ENCODE results near the gene PDSS2.

The PDSS2 gene

GRCh38 chr6:107123501-107123900 is 335.9 kb downstream of the PDSS2 start:
- H3K27ac ChIP-seq (ENCODE audit: low read depth, low read length, poor library complexity, severe bottlenecking), result peak overlapping the region; percentile 65
- H3K27me3 ChIP-seq (ENCODE audit: insufficient read depth, low read length), result no peaks in the 10 kb centered on the region
- no peak overlapping the region for H3K4me2 ChIP-seq (ENCODE audit: low read length)
- 0 out of 2 replicates have a peak, but pooled peaks cover 6% of the 10 kb centered on the region for H3F3A ChIP-seq (ENCODE audit: insufficient read depth, low read length)
- H3K9me3 ChIP-seq (ENCODE audit: low read length), result no peaks in the 10 kb centered on the region
- H3K4me1 ChIP-seq (ENCODE audit: insufficient read depth, low read length, severe bottlenecking), result peaks cover 54% of the 10 kb centered on the region
- no peak for TF ChIP-seq CTCF (IDR thresholded peaks at IDR 0.05; ENCODE audit: low read length)
- TF ChIP-seq EZH2 (IDR thresholded peaks at IDR 0.05; ENCODE audit: borderline replicate concordance, low read length), result no peak
- no peak overlapping the region for H3K9ac ChIP-seq (ENCODE audit: low read length)
- H3K4me3 ChIP-seq (ENCODE audit: low read depth, low read length, poor library complexity, severe bottlenecking), result no peak overlapping the region
- no peak overlapping the region for H2AFZ ChIP-seq (ENCODE audit: low read length)
- H3K9me2 ChIP-seq (ENCODE audit: low read depth, low read length), result no peaks in the 10 kb centered on the region
- no peaks in the 10 kb centered on the region for H3K36me3 ChIP-seq (ENCODE audit: insufficient read depth, low read length)
- no peaks in the 10 kb centered on the region for H4K20me1 ChIP-seq (ENCODE audit: insufficient read depth, low read length)
- H3K79me2 ChIP-seq (ENCODE audit: insufficient read depth, low read length), result no peaks in the 10 kb centered on the region

- no peaks in the 10 kb centered on the region for H3K9me2 ChIP-seq (ENCODE audit: low read depth, low read length)
- no peaks in the 10 kb centered on the region for H3K27me3 ChIP-seq (ENCODE audit: insufficient read depth, low read length)
- H3F3A ChIP-seq (ENCODE audit: insufficient read depth, low read length), result peaks cover 2% of the 10 kb centered on the region; the same call in 1 of the 2 replicates
- no peak overlapping the region for H2AFZ ChIP-seq (ENCODE audit: low read length)
- no peak overlapping the region for H3K9ac ChIP-seq (ENCODE audit: low read length)
- no peak overlapping the region for H3K4me2 ChIP-seq (ENCODE audit: low read length)
- no peak overlapping the region for H3K4me3 ChIP-seq (ENCODE audit: low read depth, low read length, poor library complexity, severe bottlenecking)
- no peaks in the 10 kb centered on the region for H3K79me2 ChIP-seq (ENCODE audit: insufficient read depth, low read length)
- TF ChIP-seq CTCF (IDR thresholded peaks at IDR 0.05; ENCODE audit: low read length) (no peak), EZH2 (IDR thresholded peaks at IDR 0.05; ENCODE audit: borderline replicate concordance, low read length) (no peak)
- no peaks in the 10 kb centered on the region for H4K20me1 ChIP-seq (ENCODE audit: insufficient read depth, low read length)
- H3K27ac ChIP-seq (ENCODE audit: low read depth, low read length, poor library complexity, severe bottlenecking), result peak overlapping the region; percentile 65
- H3K4me1 ChIP-seq (ENCODE audit: insufficient read depth, low read length, severe bottlenecking), result peaks cover 61% of the 10 kb centered on the region
- H3K36me3 ChIP-seq (ENCODE audit: insufficient read depth, low read length), result no peaks in the 10 kb centered on the region
- no peaks in the 10 kb centered on the region for H3K9me3 ChIP-seq (ENCODE audit: low read length)
These were observed 336.6 kb downstream of the PDSS2 start for GRCh38 chr6:107122748-107123147.

GRCh38 chr6:107121964-107122495 is 337.3 kb downstream of the PDSS2 start:
- no peak overlapping the region for H3K4me2 ChIP-seq (ENCODE audit: low read length)
- peaks cover 9% of the 10 kb centered on the region for H3F3A ChIP-seq (ENCODE audit: insufficient read depth, low read length)
- H3K4me3 ChIP-seq (ENCODE audit: low read depth, low read length, poor library complexity, severe bottlenecking), result no peak overlapping the region
- H3K27me3 ChIP-seq (ENCODE audit: insufficient read depth, low read length), result no peaks in the 10 kb centered on the region
- H3K9ac ChIP-seq (ENCODE audit: low read length), result no peak overlapping the region
- no peaks in the 10 kb centered on the region for H3K79me2 ChIP-seq (ENCODE audit: insufficient read depth, low read length)
- H3K27ac ChIP-seq (ENCODE audit: low read depth, low read length, poor library complexity, severe bottlenecking), result peak overlapping the region; percentile 85
- no peaks in the 10 kb centered on the region for H3K9me3 ChIP-seq (ENCODE audit: low read length)
- H2AFZ ChIP-seq (ENCODE audit: low read length), result no peak overlapping the region
- no peaks in the 10 kb centered on the region for H3K9me2 ChIP-seq (ENCODE audit: low read depth, low read length)
- TF ChIP-seq EZH2 (IDR thresholded peaks at IDR 0.05; ENCODE audit: borderline replicate concordance, low read length) (no peak), CTCF (IDR thresholded peaks at IDR 0.05; ENCODE audit: low read length) (no peak)
- H3K4me1 ChIP-seq (ENCODE audit: insufficient read depth, low read length, severe bottlenecking), result peaks cover 68% of the 10 kb centered on the region
- no peaks in the 10 kb centered on the region for H4K20me1 ChIP-seq (ENCODE audit: insufficient read depth, low read length)
- no peaks in the 10 kb centered on the region for H3K36me3 ChIP-seq (ENCODE audit: insufficient read depth, low read length)

Data from OCI-LY1 (cell line).